Heart left ventricle (tissue), 16 donors: Measurements from ENCODE around the gene FAM221B. TPM values are rescaled to one million over a fixed set of nuclear protein-coding genes. Genes with fewer than 3 reads are reported as not detected.
A peak's percentile ranks its signal among the peaks of the same experiment; 100 is the strongest.

Experiments
- ATAC-seq, 4 donors: fragments of 200-7000 bp; cut with Tn5 transposase; one replicate each; pipeline ENCODE4 v1.9.1; 2020 to 2022; ENCODE audit warnings: moderate library complexity in 4 of 4, mild to moderate bottlenecking in 3 of 4, moderate number of reproducible peaks in 1 of 4
- DNase-seq, 5 donors: peaks; one replicate each; pipeline ENCODE4 v3.0.0-alpha.2; 2020
- H3K27ac ChIP-seq, 12 donors: fragments of 200-600 bp; sonication (generic) in 4 of 12; one replicate each; pipeline versions ENCODE4 v1.5.0 to v1.8.0; 2016 to 2022; ENCODE audit warnings: mild to moderate bottlenecking in 2 of 12
- H3K27me3 ChIP-seq, 9 donors: fragments of 200-600 bp; sonication (generic) in 2 of 9; one replicate each; pipeline versions ENCODE4 v1.5.1 to v1.8.0; 2016 to 2022; ENCODE audit warnings: mild to moderate bottlenecking in 3 of 9
- H3K36me3 ChIP-seq, 9 donors: fragments of 200-600 bp; sonication (generic) in 2 of 9; one replicate each; pipeline versions ENCODE4 v1.5.0 to v1.8.0; 2018 to 2022; ENCODE audit warnings: mild to moderate bottlenecking in 2 of 9
- H3K4me1 ChIP-seq, 12 donors: fragments of 200-600 bp; sonication (generic) in 4 of 12; one replicate each; pipeline versions ENCODE4 v1.5.0 to v1.8.0; 2016 to 2022; ENCODE audit warnings: mild to moderate bottlenecking in 3 of 12
- H3K4me3 ChIP-seq, 12 donors: fragments of 200-600 bp; sonication (generic) in 4 of 12; one replicate each; pipeline versions ENCODE4 v1.5.0 to v1.8.0; 2017 to 2022; ENCODE audit warnings: mild to moderate bottlenecking in 9 of 12, moderate library complexity in 4 of 12
- H3K9me3 ChIP-seq, 12 donors: fragments of 200-600 bp; sonication (generic) in 4 of 12; one replicate each; pipeline versions ENCODE4 v1.5.0 to v1.8.0; 2016 to 2022; ENCODE audit warnings: mild to moderate bottlenecking in 1 of 12
- CTCF ChIP-seq, 12 donors: fragments of 200-600 bp; sonication (generic) in 4 of 12; IDR thresholded peaks; one replicate each; pipeline versions ENCODE4 v1.5.0 to v1.8.0; 2018 to 2022; ENCODE audit warnings: antibody characterized with exemption in 12 of 12, mild to moderate bottlenecking in 5 of 12
- POLR2A ChIP-seq, 2 donors: fragments of 450-650 bp; IDR thresholded peaks; one replicate each; pipeline ENCODE4 v1.6.1; 2017; ENCODE audit warnings: antibody characterized with exemption in 2 of 2, mild to moderate bottlenecking in 2 of 2, moderate library complexity in 2 of 2
- WGBS, 4 donors: extraction: QIAGEN DNeasy Blood & Tissue Kit in 2 of 4; methylation state at CpG; one replicate each; pipeline versions ENCODE4 v1.1.5 to v1.1.7; 2013 to 2018; 5-methylcytosine and 5-hydroxymethylcytosine counted together
- intact Hi-C, 10 donors: fragments of 100-400 bp; cut with DNase I; formaldehyde crosslinking; loops; one replicate each; pipeline versions ENCODE4 v1.11.1 to v1.14.2; 2022
- polyA plus RNA-seq, 2 donors: library from polyadenylated mRNA; stranded (reverse); fragments of 200-250 nt; gene quantifications; one replicate each; pipeline ENCODE4 v1.2.3, GENCODE V29; 2013
- total RNA-seq, 9 donors: library from RNA; depleted of rRNA in 2 of 9; stranded (reverse); fragments of >200 nt in 2 of 9; fragmentation: NEBNext Ultra II Directional in 3 of 9; extraction: Animal tissue kit (Norgen Biotek cat#: 25700) in 3 of 9; gene quantifications; one replicate each; pipeline versions ENCODE4 v1.1.0 to v1.2.4, GENCODE V29; 2016 to 2023
- donor health status: ischemic (EF 13 %, LVEDD 7.1; RV severe dilation, severe dysfunction).
- donor health status: healthy with polysubstance abuse.
- donor health status: DM: no; HTN: yes; CAD: no.
- donor health status: DM: no; HTN: no; CAD: no.
- donor health status: ischemic (EF 25% LVEDD 6.9; RV normal size, moderate dysfunction).
- donor health status: ischemic (EF 25% LVEDD 5.7; RV mildly dilated, moderate dysfunction).
- donor health status: healthy.
- donor health status: DM: yes; HTN: yes; CAD: no.
- donor health status: ischemic (EF 35%, LVEDD 5.7; RV mildly dilated, moderate dysfunction).
- donor health status: nonischemic (EF 11% LVEDD 7.7; RV severe dilation, severe dysfunction).
- donor health status: DM: yes; HTN: yes; CAD: no.
- donor health status: PGD.
- donor health status: ischemic (EF 29% LVEDD 5.4; RV normal size, mild dysfunction).
- donor health status: nonischemic (EF 23%, LVEDD 6.1; RV moderate dilation, normal function).

Gene FAM221B
- total and polyA plus RNA-seq, 11 donors, result not detected

DNA sequence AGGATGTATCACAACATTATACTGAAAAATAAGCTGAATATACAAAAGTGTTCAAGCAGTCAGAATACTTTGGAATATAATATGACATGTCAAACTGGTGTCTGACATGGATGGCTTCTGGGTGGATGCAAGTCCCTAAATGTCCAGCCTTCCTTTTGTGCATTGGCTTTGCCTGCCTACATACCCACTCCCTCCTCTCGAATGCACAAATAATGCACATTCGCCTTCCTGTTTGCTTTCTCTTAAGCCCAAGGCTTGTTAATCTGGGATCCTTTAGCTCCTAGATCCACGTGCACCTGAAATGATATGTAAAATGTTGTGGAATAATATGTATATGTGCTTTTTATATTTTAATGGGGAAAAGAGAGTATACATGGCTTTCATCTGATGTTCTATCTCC is 50.0 kb downstream of the FAM221B start:
- DNase-seq (no peak), ATAC-seq (no peak)
- no peak for TF ChIP-seq POLR2A (IDR thresholded peaks at IDR 0.05)
- TF ChIP-seq CTCF (IDR thresholded peaks at IDR 0.05), result no peak
- Histone ChIP-seq H3K36me3 (no peaks in the 10 kb centered on the region), H3K4me1 (peaks cover 0 to 11% (median 2%) of the 10 kb centered on the region in 12 donors), H3K9me3 (no peaks in the 10 kb centered on the region), H3K4me3 (no peak overlapping the region), H3K27ac (no peak overlapping the region), H3K27me3 (no peaks in the 10 kb centered on the region)
- intact Hi-C loops, result no loop called here
- WGBS, 4 donors, result 88 to 93% (median 90%) methylated on average over 3 of the region's 3 CpGs

- no peaks in the 10 kb centered on the region for H3K9me3 ChIP-seq
- no peak for DNase-seq
- no peaks in the 10 kb centered on the region for H3K27me3 ChIP-seq
- TF ChIP-seq CTCF (IDR thresholded peaks at IDR 0.05) (no peak), POLR2A (IDR thresholded peaks at IDR 0.05) (no peak)
- peaks cover 0 to 23% (median 14%) of the 10 kb centered on the region in 12 donors for H3K4me1 ChIP-seq
- H3K36me3 ChIP-seq, result no peaks in the 10 kb centered on the region
- H3K27ac ChIP-seq, result peak overlapping the region in 1 of 12 donors; percentile 25
- no peak overlapping the region for H3K4me3 ChIP-seq
- WGBS, 4 donors, result 85 to 89% (median 88%) methylated on average over 4 of the region's 4 CpGs
- no peak for ATAC-seq
- intact Hi-C loops, result no loop called here
Observed at GRCh38 chr9:35776018-35776417, 52.5 kb downstream of the FAM221B start.

DNA sequence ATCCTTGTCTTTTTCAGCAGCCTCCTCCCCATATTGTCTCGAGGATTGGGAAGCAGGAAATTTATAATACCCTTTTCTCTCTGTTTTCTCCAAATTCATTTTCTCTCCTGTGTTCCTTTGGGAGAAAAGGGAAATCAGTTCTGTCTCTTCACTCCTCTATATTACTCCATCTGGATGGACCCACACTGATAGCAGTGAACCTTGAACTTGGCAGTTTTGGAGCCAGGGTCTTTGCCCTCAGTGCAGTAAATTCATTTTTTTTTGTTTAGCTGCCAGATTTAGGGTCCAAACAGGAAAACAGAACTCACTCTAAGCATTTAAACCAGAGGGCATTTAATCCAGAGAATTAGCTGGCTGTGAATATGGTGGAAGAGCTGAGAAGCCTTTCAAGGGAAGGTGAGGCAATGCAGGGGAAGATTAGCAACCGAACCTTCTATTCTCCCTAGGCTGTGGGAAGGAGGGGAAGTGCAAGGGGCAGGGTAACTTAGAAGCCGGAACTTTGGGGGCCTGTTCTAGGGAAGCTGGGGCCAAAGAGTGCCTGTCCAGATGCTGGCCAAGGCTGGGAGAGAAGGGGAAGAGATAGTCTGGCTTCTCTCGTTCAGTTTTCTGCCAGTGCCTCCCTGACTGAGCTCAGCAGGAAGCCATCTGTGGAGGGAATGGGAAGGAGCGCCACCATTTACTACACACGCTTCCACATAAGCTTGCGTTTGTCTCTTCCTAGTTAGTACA is 53.5 kb downstream of the FAM221B start:
- Histone ChIP-seq H3K4me3 (no peak overlapping the region), H3K36me3 (no peaks in the 10 kb centered on the region), H3K27ac (peak overlapping the region in 3 of 12 donors; percentile 1 to 25 (median 14)), H3K27me3 (no peaks in the 10 kb centered on the region), H3K4me1 (peaks cover 5 to 29% (median 21%) of the 10 kb centered on the region in 12 donors), H3K9me3 (no peaks in the 10 kb centered on the region)
- 56 to 62% (median 57%) methylated on average over 7 of the region's 7 CpGs for WGBS, 4 donors
- intact Hi-C loops, result no loop called here
- TF ChIP-seq CTCF (IDR thresholded peaks at IDR 0.05) (no peak), POLR2A (IDR thresholded peaks at IDR 0.05) (no peak)
- ATAC-seq (peak; percentile 20 to 74 (median 48)), DNase-seq (peak in 4 of 5 donors; percentile 27 to 48 (median 38))

GRCh38 chr9:35771943-35772342 is 56.6 kb downstream of the FAM221B start:
- ATAC-seq, result peak in 1 of 4 donors; percentile 7
- H3K27ac ChIP-seq, result peak overlapping the region in 2 of 12 donors; percentile 60 to 73

More at GRCh38 chr9:35771943-35772342, 56.6 kb downstream of the FAM221B start:
- H3K4me3 ChIP-seq, result no peak overlapping the region
- H3K36me3 ChIP-seq, result no peaks in the 10 kb centered on the region
- H3K4me1 ChIP-seq, result peaks cover 5 to 29% (median 22%) of the 10 kb centered on the region in 12 donors
- intact Hi-C loops, result no loop called here
- WGBS, 4 donors, result 89 to 92% (median 90%) methylated on average over 3 of the region's 3 CpGs
- DNase-seq, result no peak
- no peaks in the 10 kb centered on the region for H3K27me3 ChIP-seq
- H3K9me3 ChIP-seq, result no peaks in the 10 kb centered on the region
- TF ChIP-seq POLR2A (IDR thresholded peaks at IDR 0.05) (no peak), CTCF (IDR thresholded peaks at IDR 0.05) (no peak)
